GM20000 (cell line): ENCODE data around the gene CNPY4.
A peak's percentile ranks its signal among the peaks of the same experiment; 100 is the strongest.
"Not testable (repeated sequence)": the region's sequence is repeated elsewhere in the genome, so short reads cannot be mapped to it uniquely, and the experiment has no call there.

Source experiments
- DNase-seq: peaks from one replicate; pipeline ENCODE4 v3.0.0; 2012; ENCODE audit warnings: low spot score
- TF ChIP-seq, protein P1 (sequence below): IDR thresholded peaks from 2 replicates; pipeline ENCODE4 v1.5.1; 2012; ENCODE audit warnings: mild to moderate bottlenecking, control low read depth; ENCODE audit errors: extremely low read depth, missing control alignments

The CNPY4 gene

DNA sequence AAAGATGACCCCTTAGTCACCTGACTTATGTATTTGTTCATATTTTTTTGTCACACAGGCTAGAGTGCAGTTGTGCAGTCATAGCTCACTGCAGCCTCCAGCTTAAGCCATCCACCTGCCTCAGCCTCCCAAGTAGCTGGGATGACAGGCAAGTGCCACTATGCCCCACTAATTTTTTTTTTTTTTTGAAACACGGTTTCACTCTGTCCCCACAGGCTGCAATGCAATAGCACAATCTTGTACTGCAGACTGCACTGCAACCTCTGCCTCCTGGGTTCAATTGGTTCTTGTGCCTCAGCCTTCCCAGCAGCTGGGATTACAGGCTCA, 9.2 kb downstream of the CNPY4 start:
- TF ChIP-seq, protein P1, sequence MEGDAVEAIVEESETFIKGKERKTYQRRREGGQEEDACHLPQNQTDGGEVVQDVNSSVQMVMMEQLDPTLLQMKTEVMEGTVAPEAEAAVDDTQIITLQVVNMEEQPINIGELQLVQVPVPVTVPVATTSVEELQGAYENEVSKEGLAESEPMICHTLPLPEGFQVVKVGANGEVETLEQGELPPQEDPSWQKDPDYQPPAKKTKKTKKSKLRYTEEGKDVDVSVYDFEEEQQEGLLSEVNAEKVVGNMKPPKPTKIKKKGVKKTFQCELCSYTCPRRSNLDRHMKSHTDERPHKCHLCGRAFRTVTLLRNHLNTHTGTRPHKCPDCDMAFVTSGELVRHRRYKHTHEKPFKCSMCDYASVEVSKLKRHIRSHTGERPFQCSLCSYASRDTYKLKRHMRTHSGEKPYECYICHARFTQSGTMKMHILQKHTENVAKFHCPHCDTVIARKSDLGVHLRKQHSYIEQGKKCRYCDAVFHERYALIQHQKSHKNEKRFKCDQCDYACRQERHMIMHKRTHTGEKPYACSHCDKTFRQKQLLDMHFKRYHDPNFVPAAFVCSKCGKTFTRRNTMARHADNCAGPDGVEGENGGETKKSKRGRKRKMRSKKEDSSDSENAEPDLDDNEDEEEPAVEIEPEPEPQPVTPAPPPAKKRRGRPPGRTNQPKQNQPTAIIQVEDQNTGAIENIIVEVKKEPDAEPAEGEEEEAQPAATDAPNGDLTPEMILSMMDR: no peak
- no peak for DNase-seq

DNA sequence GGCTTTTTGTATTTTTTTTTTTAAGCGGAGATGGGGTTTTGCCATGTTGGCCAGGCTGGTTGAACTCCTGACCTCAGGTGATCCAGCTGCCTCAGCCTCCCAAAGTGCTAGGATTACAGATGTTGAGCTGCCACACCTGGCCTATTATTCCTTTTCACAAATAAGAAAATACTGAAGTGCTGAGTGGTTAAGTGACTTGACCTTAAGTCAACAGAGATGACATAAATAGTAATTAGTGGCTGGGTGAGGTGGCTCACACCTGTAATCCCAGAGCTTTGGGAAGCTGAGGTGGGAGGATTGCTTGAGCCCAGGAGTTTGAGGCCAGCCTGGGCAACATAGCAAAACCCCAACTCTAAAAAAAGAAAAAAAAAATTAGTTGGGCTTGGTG, 10.8 kb downstream of the CNPY4 start:
- DNase-seq: not testable (repeated sequence)

DNA sequence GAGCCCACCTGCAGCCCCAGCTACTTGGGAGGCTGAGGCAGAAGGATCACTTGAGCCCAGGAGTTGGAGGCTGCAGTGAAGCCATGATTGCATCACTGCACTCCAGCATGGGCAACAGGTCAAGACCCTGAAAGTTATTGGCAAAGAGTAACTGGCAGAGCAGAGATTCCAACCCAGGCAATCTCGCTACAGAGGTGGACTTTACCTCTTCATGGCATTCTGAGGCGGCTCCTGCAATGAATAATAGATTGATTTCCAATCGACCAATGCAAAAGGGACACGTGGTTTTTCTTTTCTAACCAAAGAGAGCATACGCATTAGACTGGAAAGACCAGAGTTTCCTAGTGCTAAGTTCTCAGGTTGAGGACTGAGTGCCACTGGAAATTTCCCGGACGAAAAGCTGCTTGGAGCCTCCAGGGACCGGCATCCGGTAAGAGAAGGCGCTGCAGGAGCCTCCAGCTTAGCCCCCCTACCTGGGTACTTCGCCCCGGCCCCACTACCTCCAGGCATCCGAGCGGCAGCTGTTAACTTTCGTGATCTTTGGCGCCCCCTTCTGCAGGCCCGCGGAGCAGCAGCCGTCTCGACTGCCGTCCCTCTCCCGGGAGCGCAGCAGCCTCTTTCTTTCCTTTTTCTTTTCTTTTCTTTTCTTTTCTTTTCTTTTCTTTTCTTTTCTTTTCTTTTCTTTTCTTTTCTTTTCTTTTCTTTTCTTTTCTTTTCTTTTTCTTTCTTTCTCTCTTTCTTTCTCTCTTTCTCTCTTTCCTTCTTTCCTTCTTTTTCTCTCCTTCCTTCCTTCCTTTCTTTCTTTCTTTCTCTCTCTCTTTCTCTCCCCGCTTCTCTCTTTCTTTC, 11.4 kb downstream of the CNPY4 start:
- DNase-seq: peak; percentile 80
- TF ChIP-seq, protein P1: peak; percentile 93

DNA sequence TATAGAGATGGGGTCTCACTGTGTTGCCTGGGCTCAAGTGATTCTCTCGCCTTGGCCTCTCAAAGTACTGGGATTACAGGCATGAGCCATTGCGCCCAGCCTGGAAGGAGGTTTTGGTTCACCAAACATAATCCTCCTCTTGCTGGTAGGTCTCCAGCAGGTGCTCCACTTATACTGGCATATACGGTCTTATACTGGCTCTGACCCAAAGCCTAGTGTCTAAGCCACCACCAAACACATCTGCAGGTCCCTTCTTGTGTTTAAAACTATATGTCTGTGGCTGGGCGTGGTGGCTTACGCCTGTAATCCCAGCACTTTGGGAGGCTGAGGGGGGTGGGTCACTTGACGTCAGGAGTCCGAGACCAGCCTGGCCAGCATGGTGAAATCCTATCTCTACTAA, 12.7 kb downstream of the CNPY4 start:
- TF ChIP-seq, protein P1: no peak
- DNase-seq: no peak

DNA sequence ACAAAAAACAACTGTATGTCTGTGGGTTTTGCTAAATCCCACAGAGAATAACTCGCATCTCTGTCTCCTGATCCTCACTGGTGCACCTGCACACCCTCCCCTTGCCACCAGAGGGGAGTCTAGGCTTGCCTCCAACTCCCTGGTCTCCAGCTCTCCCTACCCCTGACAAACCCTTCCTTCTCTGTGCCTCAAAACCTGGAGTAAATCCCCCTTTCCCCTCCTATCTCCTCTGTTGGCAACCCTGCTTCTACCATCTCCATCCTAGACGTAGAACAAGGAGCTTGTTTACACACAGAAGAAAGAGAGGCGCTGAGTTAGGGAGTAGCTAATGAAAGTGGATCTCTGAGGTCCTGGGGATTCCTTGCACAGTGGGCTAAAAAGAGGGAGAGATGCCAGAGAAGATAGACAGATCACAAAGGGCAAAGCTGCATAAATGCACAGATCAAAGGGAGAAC, 13.3 kb downstream of the CNPY4 start:
- DNase-seq: peak; percentile 78
- TF ChIP-seq, protein P1: peak; percentile 92

DNA sequence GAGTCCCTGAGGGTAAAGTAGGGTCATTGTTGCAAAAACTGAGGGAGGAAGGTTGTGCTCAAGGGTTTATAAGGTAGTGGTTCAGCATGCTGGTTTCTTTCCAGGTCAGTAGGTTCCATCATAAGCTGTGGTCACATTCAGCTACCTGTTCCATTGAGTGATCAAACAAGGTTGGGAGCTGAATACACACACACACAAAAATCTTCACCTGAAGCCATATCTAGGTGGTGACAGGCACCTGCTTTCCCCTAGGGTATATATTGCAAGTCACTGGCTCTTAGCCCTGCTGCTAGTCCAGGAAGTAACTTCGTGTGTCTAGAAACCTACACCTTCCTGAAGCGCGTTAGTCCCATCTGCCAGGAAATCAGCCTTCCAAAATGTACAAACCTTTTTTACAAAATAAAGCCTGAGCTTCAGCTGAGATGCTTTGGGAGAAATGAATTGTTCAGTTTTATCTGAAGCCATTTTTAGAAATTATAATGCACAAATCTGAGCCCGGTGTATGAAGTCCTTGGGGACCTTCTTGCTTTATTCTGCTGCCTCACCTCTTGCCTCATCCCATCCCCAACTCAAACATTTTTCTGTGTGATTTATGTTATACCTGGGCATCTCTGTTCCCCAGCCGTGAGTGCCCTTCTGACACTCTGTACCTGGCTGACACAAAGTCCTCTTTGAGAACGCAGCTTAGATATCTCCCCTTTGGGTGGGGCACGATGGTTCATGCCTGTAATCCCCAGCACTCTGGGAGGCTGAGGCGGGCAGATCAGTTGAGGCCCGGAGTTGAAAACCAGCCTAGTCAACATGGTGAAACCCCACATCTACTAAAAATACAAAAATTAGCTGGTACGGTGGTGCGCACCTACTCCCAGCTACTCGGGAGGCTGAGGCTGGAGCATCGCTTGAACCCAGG, 18.7 kb downstream of the CNPY4 start:
- TF ChIP-seq, protein P1: no peak
- no peak for DNase-seq

DNA sequence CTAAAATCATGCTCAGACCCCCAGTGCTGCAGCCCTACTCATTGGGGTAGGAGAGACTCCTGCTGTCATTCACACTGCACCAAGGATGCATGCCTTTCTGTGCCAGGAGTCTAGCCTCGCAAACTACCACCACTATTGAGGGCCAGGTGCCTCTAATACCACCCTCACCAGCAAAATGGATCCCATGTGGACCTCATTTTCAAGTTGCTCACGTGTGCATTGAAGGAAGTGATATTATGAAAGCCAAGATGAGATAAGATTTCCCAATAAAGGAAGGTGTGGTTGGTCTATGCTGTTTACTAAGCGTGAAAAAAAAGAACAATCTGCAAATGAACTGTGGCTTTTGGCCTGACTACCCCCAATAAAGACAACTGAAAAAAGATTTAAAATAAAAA, 22.1 kb downstream of the CNPY4 start:
- DNase-seq: no peak
- TF ChIP-seq, protein P1: no peak

DNA sequence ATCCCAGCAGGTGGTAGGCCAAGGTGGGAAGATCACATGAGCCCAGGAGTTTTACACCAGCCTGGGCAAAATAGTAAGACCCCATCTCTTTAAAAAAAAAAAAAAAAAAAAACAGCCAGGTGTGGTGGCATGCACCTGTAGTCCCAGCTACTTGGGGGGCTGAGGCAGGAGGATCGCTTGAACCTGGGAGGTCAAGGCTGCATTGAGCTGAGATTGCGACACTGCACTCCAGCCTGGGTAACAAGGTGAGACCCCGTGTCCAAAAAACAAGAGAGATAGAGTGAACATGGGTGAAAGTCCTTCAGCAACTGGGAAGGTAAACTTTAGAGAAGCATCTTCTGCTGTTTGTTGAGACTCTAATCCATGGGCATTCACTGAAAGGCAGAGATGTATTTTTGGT, 23.0 kb downstream of the CNPY4 start:
- TF ChIP-seq, protein P1: no peak
- DNase-seq: no peak

DNA sequence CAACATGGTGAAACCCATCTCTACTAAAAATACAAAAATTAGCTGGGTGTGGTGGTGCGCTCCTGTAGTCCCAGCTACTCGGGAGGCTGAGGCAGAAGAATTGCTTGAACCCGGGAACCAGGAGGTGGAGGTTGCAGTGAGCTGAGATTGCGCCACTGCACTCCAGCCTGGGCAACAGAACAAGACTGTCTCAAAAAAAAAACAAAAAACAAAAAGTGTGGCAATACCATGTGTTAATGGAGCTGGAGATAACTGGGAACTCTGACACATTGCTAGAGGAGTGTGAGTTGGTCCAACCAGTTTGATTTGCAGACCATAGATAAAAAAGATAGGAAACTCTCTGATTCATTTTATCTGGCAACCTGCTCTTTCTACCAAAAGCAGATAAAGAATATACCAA, 26.9 kb downstream of the CNPY4 start:
- DNase-seq: not testable (repeated sequence)
